Measurements from ENCODE around the gene SMIM20.

Gene SMIM20

GRCh38 chr4:25929298-25929686, 15.3 kb downstream of the SMIM20 start:
- Histone ChIP-seq H3K36me3 (ENCODE audit: control insufficient read depth in 1 of 2, insufficient read depth in 2 of 2, low read length in 2 of 2) (peaks cover 0 to 5% of the 10 kb centered on the region in 2 donors), H3K4me1 (ENCODE audit: control insufficient read depth in 1 of 2, insufficient read depth in 2 of 2, low read length in 2 of 2) (peaks cover 5 to 8% of the 10 kb centered on the region in 2 donors), H3K27me3 (ENCODE audit: low read depth, low read length) (no peaks in the 10 kb centered on the region), H3K27ac (ENCODE audit: low read length) (no peak overlapping the region), H3K4me3 (ENCODE audit: low read depth in 1 of 2, low read length in 2 of 2) (no peak overlapping the region), H3K9me3 (ENCODE audit: control insufficient read depth in 1 of 2, low read length in 2 of 2) (no peaks in the 10 kb centered on the region)

GRCh38 chr4:25930731-25931354, 16.8 kb downstream of the SMIM20 start:
- H3K27ac ChIP-seq (ENCODE audit: low read length), result no peak overlapping the region
- H3K9me3 ChIP-seq (ENCODE audit: control insufficient read depth in 1 of 2, low read length in 2 of 2), result no peaks in the 10 kb centered on the region
- peaks cover 5 to 6% of the 10 kb centered on the region in 2 donors for H3K4me1 ChIP-seq (ENCODE audit: control insufficient read depth in 1 of 2, insufficient read depth in 2 of 2, low read length in 2 of 2)
- no peak overlapping the region for H3K4me3 ChIP-seq (ENCODE audit: low read depth in 1 of 2, low read length in 2 of 2)
- peaks cover 0 to 5% of the 10 kb centered on the region in 2 donors for H3K36me3 ChIP-seq (ENCODE audit: control insufficient read depth in 1 of 2, insufficient read depth in 2 of 2, low read length in 2 of 2)
- H3K27me3 ChIP-seq (ENCODE audit: low read depth, low read length), result no peaks in the 10 kb centered on the region

GRCh38 chr4:25936696-25937095, 22.7 kb downstream of the SMIM20 start:
- no peaks in the 10 kb centered on the region for H3K4me1 ChIP-seq (ENCODE audit: control insufficient read depth in 1 of 2, insufficient read depth in 2 of 2, low read length in 2 of 2)
- no peaks in the 10 kb centered on the region for H3K36me3 ChIP-seq (ENCODE audit: control insufficient read depth in 1 of 2, insufficient read depth in 2 of 2, low read length in 2 of 2)
- H3K4me3 ChIP-seq (ENCODE audit: low read depth in 1 of 2, low read length in 2 of 2), result no peak overlapping the region
- no peak overlapping the region for H3K27ac ChIP-seq (ENCODE audit: low read length)
- H3K9me3 ChIP-seq (ENCODE audit: control insufficient read depth in 1 of 2, low read length in 2 of 2), result no peaks in the 10 kb centered on the region
- no peaks in the 10 kb centered on the region for H3K27me3 ChIP-seq (ENCODE audit: low read depth, low read length)

- no peak overlapping the region for H3K27ac ChIP-seq (ENCODE audit: low read length)
- H3K9me3 ChIP-seq (ENCODE audit: control insufficient read depth in 1 of 2, low read length in 2 of 2), result no peaks in the 10 kb centered on the region
- no peaks in the 10 kb centered on the region for H3K4me1 ChIP-seq (ENCODE audit: control insufficient read depth in 1 of 2, insufficient read depth in 2 of 2, low read length in 2 of 2)
- no peak overlapping the region for H3K4me3 ChIP-seq (ENCODE audit: low read depth in 1 of 2, low read length in 2 of 2)
- no peaks in the 10 kb centered on the region for H3K27me3 ChIP-seq (ENCODE audit: low read depth, low read length)
- H3K36me3 ChIP-seq (ENCODE audit: control insufficient read depth in 1 of 2, insufficient read depth in 2 of 2, low read length in 2 of 2), result no peaks in the 10 kb centered on the region
Observed at GRCh38 chr4:25937801-25938200, 23.8 kb downstream of the SMIM20 start.

GRCh38 chr4:25938366-25938765, 24.3 kb downstream of the SMIM20 start:
- Histone ChIP-seq H3K36me3 (ENCODE audit: control insufficient read depth in 1 of 2, insufficient read depth in 2 of 2, low read length in 2 of 2) (no peaks in the 10 kb centered on the region), H3K27me3 (ENCODE audit: low read depth, low read length) (no peaks in the 10 kb centered on the region), H3K4me1 (ENCODE audit: control insufficient read depth in 1 of 2, insufficient read depth in 2 of 2, low read length in 2 of 2) (no peaks in the 10 kb centered on the region), H3K4me3 (ENCODE audit: low read depth in 1 of 2, low read length in 2 of 2) (no peak overlapping the region), H3K27ac (ENCODE audit: low read length) (no peak overlapping the region), H3K9me3 (ENCODE audit: control insufficient read depth in 1 of 2, low read length in 2 of 2) (no peaks in the 10 kb centered on the region)

- no peaks in the 10 kb centered on the region for H3K27me3 ChIP-seq (ENCODE audit: low read depth, low read length)
- H3K4me1 ChIP-seq (ENCODE audit: control insufficient read depth in 1 of 2, insufficient read depth in 2 of 2, low read length in 2 of 2), result no peaks in the 10 kb centered on the region
- no peak overlapping the region for H3K27ac ChIP-seq (ENCODE audit: low read length)
- no peak overlapping the region for H3K4me3 ChIP-seq (ENCODE audit: low read depth in 1 of 2, low read length in 2 of 2)
- H3K9me3 ChIP-seq (ENCODE audit: control insufficient read depth in 1 of 2, low read length in 2 of 2), result no peaks in the 10 kb centered on the region
- no peaks in the 10 kb centered on the region for H3K36me3 ChIP-seq (ENCODE audit: control insufficient read depth in 1 of 2, insufficient read depth in 2 of 2, low read length in 2 of 2)
Observed at GRCh38 chr4:25938787-25939186, 24.8 kb downstream of the SMIM20 start.

GRCh38 chr4:25939330-25939729, 25.3 kb downstream of the SMIM20 start:
- no peaks in the 10 kb centered on the region for H3K27me3 ChIP-seq (ENCODE audit: low read depth, low read length)
- H3K4me3 ChIP-seq (ENCODE audit: low read depth in 1 of 2, low read length in 2 of 2), result no peak overlapping the region
- no peaks in the 10 kb centered on the region for H3K4me1 ChIP-seq (ENCODE audit: control insufficient read depth in 1 of 2, insufficient read depth in 2 of 2, low read length in 2 of 2)
- no peaks in the 10 kb centered on the region for H3K9me3 ChIP-seq (ENCODE audit: control insufficient read depth in 1 of 2, low read length in 2 of 2)
- H3K27ac ChIP-seq (ENCODE audit: low read length), result no peak overlapping the region
- no peaks in the 10 kb centered on the region for H3K36me3 ChIP-seq (ENCODE audit: control insufficient read depth in 1 of 2, insufficient read depth in 2 of 2, low read length in 2 of 2)

GRCh38 chr4:25941457-25942221, 27.6 kb downstream of the SMIM20 start:
- no peaks in the 10 kb centered on the region for H3K9me3 ChIP-seq (ENCODE audit: control insufficient read depth in 1 of 2, low read length in 2 of 2)
- H3K36me3 ChIP-seq (ENCODE audit: control insufficient read depth in 1 of 2, insufficient read depth in 2 of 2, low read length in 2 of 2), result no peaks in the 10 kb centered on the region
- no peak overlapping the region for H3K4me3 ChIP-seq (ENCODE audit: low read depth in 1 of 2, low read length in 2 of 2)
- no peak overlapping the region for H3K27ac ChIP-seq (ENCODE audit: low read length)
- H3K4me1 ChIP-seq (ENCODE audit: control insufficient read depth in 1 of 2, insufficient read depth in 2 of 2, low read length in 2 of 2), result no peaks in the 10 kb centered on the region
- no peaks in the 10 kb centered on the region for H3K27me3 ChIP-seq (ENCODE audit: low read depth, low read length)

- Histone ChIP-seq H3K27ac (ENCODE audit: low read length) (no peak overlapping the region), H3K4me1 (ENCODE audit: control insufficient read depth in 1 of 2, insufficient read depth in 2 of 2, low read length in 2 of 2) (no peaks in the 10 kb centered on the region), H3K4me3 (ENCODE audit: low read depth in 1 of 2, low read length in 2 of 2) (no peak overlapping the region), H3K9me3 (ENCODE audit: control insufficient read depth in 1 of 2, low read length in 2 of 2) (no peaks in the 10 kb centered on the region), H3K27me3 (ENCODE audit: low read depth, low read length) (no peaks in the 10 kb centered on the region), H3K36me3 (ENCODE audit: control insufficient read depth in 1 of 2, insufficient read depth in 2 of 2, low read length in 2 of 2) (no peaks in the 10 kb centered on the region)
Observed at GRCh38 chr4:25943312-25943711, 29.3 kb downstream of the SMIM20 start.

- Histone ChIP-seq H3K27ac (ENCODE audit: low read length) (no peak overlapping the region), H3K4me1 (ENCODE audit: control insufficient read depth in 1 of 2, insufficient read depth in 2 of 2, low read length in 2 of 2) (no peaks in the 10 kb centered on the region), H3K27me3 (ENCODE audit: low read depth, low read length) (no peaks in the 10 kb centered on the region), H3K4me3 (ENCODE audit: low read depth in 1 of 2, low read length in 2 of 2) (no peak overlapping the region), H3K36me3 (ENCODE audit: control insufficient read depth in 1 of 2, insufficient read depth in 2 of 2, low read length in 2 of 2) (no peaks in the 10 kb centered on the region), H3K9me3 (ENCODE audit: control insufficient read depth in 1 of 2, low read length in 2 of 2) (no peaks in the 10 kb centered on the region)
Observed at GRCh38 chr4:25943805-25944204, 29.8 kb downstream of the SMIM20 start.

- no peaks in the 10 kb centered on the region for H3K9me3 ChIP-seq (ENCODE audit: control insufficient read depth in 1 of 2, low read length in 2 of 2)
- H3K27me3 ChIP-seq (ENCODE audit: low read depth, low read length), result no peaks in the 10 kb centered on the region
- no peak overlapping the region for H3K27ac ChIP-seq (ENCODE audit: low read length)
- H3K36me3 ChIP-seq (ENCODE audit: control insufficient read depth in 1 of 2, insufficient read depth in 2 of 2, low read length in 2 of 2), result no peaks in the 10 kb centered on the region
- no peak overlapping the region for H3K4me3 ChIP-seq (ENCODE audit: low read depth in 1 of 2, low read length in 2 of 2)
- peaks cover 3 to 4% of the 10 kb centered on the region in 2 donors for H3K4me1 ChIP-seq (ENCODE audit: control insufficient read depth in 1 of 2, insufficient read depth in 2 of 2, low read length in 2 of 2)
Observed at GRCh38 chr4:25948051-25948450, 34.0 kb downstream of the SMIM20 start.

Measured in muscle layer of duodenum (tissue), 2 donors.